IgD-negative memory B cell (primary cell): ENCODE results near the gene ADAMTS18. TPM values are rescaled to one million over a fixed set of nuclear protein-coding genes. Genes with fewer than 3 reads are reported as not detected.

Experiments
- H3K27ac Mint-ChIP-seq, 3 donors: one replicate each; pipeline ENCODE4 v1.8.0; 2020 to 2022; ENCODE audit warnings: mild to moderate bottlenecking in 3 of 3, mixed read lengths in 3 of 3, moderate library complexity in 1 of 3
- H3K27me3 Mint-ChIP-seq: one replicate; pipeline ENCODE4 v1.8.0; 2021; ENCODE audit warnings: mixed read lengths
- H3K36me3 Mint-ChIP-seq: one replicate; pipeline ENCODE4 v1.8.0; 2020; ENCODE audit warnings: mild to moderate bottlenecking, mixed read lengths
- H3K4me1 Mint-ChIP-seq, 3 donors: one replicate each; pipeline ENCODE4 v1.8.0; 2020 to 2022; ENCODE audit warnings: mixed read lengths in 3 of 3, mild to moderate bottlenecking in 1 of 3
- H3K4me3 Mint-ChIP-seq, 4 donors: one replicate each; pipeline ENCODE4 v1.8.0; 2020 to 2022; ENCODE audit warnings: mild to moderate bottlenecking in 4 of 4, mixed read lengths in 4 of 4, moderate library complexity in 3 of 4
- H3K9me3 Mint-ChIP-seq, 3 donors: one replicate each; pipeline ENCODE4 v1.8.0; 2020 to 2021; ENCODE audit warnings: mixed read lengths in 3 of 3, mild to moderate bottlenecking in 1 of 3
- polyA plus RNA-seq: library from polyadenylated mRNA; unstranded; fragments of 300-500 nt; fragmentation: Illumina TruSeq; gene quantifications from one replicate; pipeline ENCODE4 v1.2.3, GENCODE V29; 2021

ADAMTS18 gene
- polyA plus RNA-seq, 1 donor from 2014 or later = not detected

GRCh38 chr16:77422196-77422784, 12.5 kb downstream of the ADAMTS18 start:
- Mint-ChIP-seq H3K4me3 (no peak overlapping the region), H3K27me3 (peaks cover 2% of the 10 kb centered on the region), H3K9me3 (no peaks in the 10 kb centered on the region), H3K27ac (no peak overlapping the region), H3K36me3 (no peaks in the 10 kb centered on the region), H3K4me1 (peaks cover 0 to 2% (median 0%) of the 10 kb centered on the region in 3 donors)

DNA sequence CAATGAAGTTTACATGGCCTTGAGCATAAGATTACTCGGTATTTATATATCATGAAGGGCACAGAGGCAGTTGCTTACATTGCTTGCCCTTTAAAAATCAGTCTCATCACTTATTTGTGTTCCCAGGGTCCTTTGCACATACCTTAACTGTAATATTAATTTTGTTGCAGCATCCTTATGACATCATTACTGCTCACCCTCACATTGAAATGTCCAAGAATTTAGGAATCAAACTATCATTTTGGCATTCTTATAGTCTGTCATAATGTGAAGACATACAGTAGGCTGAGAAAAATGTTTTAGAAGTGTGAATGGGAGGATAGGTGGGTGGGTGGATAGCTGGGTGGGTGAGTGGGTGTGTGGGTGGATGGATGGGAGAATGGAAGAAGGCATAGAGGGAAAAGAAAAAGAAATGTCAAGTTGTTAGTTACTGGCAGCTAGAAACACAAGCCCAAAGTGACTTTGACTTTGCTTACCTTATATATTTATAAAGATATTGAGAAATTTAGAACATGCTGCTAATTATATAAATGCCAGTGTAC, 17.8 kb downstream of the ADAMTS18 start:
- Mint-ChIP-seq H3K27ac (no peak overlapping the region), H3K4me3 (no peak overlapping the region)

DNA sequence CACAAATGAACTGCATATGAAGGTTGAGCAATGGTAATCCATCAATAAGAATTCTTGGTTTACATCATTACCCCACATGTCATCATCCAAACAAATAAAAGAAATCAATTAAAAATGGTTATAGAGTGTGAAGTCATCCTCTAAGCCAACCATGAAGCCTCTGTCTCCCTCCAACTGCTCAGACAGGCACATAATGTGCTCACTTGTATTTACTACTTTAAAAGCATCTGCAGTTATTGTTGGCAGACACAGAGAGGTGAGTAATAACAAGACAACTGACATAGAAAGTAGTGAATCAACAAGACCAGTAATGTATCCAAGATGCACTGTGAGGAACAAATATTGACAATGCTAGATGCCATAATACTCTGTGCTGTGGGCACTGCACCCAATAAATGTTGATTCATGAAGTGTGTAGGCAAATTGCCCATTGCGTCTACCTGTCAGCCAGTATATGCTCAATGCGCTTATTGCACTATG, 20.0 kb downstream of the ADAMTS18 start:
- Mint-ChIP-seq H3K9me3 (peaks cover 2 to 6% (median 3%) of the 10 kb centered on the region in 3 donors), H3K36me3 (peaks cover 2% of the 10 kb centered on the region), H3K27ac (no peak overlapping the region), H3K27me3 (no peaks in the 10 kb centered on the region), H3K4me1 (peaks cover 0 to 2% (median 0%) of the 10 kb centered on the region in 3 donors), H3K4me3 (no peak overlapping the region)

More for the DNA sequence above, 17.8 kb downstream of the ADAMTS18 start:
- Mint-ChIP-seq H3K36me3 (peaks cover 2% of the 10 kb centered on the region), H3K27me3 (peaks cover 2% of the 10 kb centered on the region), H3K4me1 (peaks cover 0 to 2% (median 0%) of the 10 kb centered on the region in 3 donors), H3K9me3 (peaks cover 0 to 2% (median 2%) of the 10 kb centered on the region in 3 donors)

GRCh38 chr16:77410449-77410848, 24.4 kb downstream of the ADAMTS18 start:
- H3K27me3 Mint-ChIP-seq = no peaks in the 10 kb centered on the region
- no peaks in the 10 kb centered on the region for H3K36me3 Mint-ChIP-seq
- no peak overlapping the region for H3K4me3 Mint-ChIP-seq
- peaks cover 4 to 16% (median 6%) of the 10 kb centered on the region in 3 donors for H3K9me3 Mint-ChIP-seq
- no peaks in the 10 kb centered on the region for H3K4me1 Mint-ChIP-seq
- no peak overlapping the region for H3K27ac Mint-ChIP-seq

- Mint-ChIP-seq H3K9me3 (peaks cover 4 to 16% (median 6%) of the 10 kb centered on the region in 3 donors), H3K27me3 (peaks cover 2% of the 10 kb centered on the region), H3K4me1 (no peaks in the 10 kb centered on the region), H3K4me3 (no peak overlapping the region), H3K27ac (no peak overlapping the region), H3K36me3 (no peaks in the 10 kb centered on the region)
These were observed 25.5 kb downstream of the ADAMTS18 start for GRCh38 chr16:77409311-77409710.

- H3K27ac Mint-ChIP-seq = no peak overlapping the region
- no peaks in the 10 kb centered on the region for H3K4me1 Mint-ChIP-seq
- H3K36me3 Mint-ChIP-seq = no peaks in the 10 kb centered on the region
- peaks cover 4 to 16% (median 6%) of the 10 kb centered on the region in 3 donors for H3K9me3 Mint-ChIP-seq
- peaks cover 2% of the 10 kb centered on the region for H3K27me3 Mint-ChIP-seq
- no peak overlapping the region for H3K4me3 Mint-ChIP-seq
These were observed 26.2 kb downstream of the ADAMTS18 start for GRCh38 chr16:77408607-77409006.

- Mint-ChIP-seq H3K27ac (no peak overlapping the region), H3K4me3 (no peak overlapping the region), H3K4me1 (no peaks in the 10 kb centered on the region), H3K27me3 (peaks cover 2% of the 10 kb centered on the region), H3K9me3 (peaks cover 4 to 16% (median 4%) of the 10 kb centered on the region in 3 donors), H3K36me3 (no peaks in the 10 kb centered on the region)
These were observed 28.2 kb downstream of the ADAMTS18 start for GRCh38 chr16:77406680-77407079.

- H3K27ac Mint-ChIP-seq = no peak overlapping the region
- peaks cover 0 to 14% (median 7%) of the 10 kb centered on the region in 3 donors for H3K9me3 Mint-ChIP-seq
- peaks cover 4% of the 10 kb centered on the region for H3K27me3 Mint-ChIP-seq
- no peaks in the 10 kb centered on the region for H3K4me1 Mint-ChIP-seq
- H3K36me3 Mint-ChIP-seq = no peaks in the 10 kb centered on the region
- no peak overlapping the region for H3K4me3 Mint-ChIP-seq
These were observed 30.1 kb downstream of the ADAMTS18 start for GRCh38 chr16:77404775-77405174.

GRCh38 chr16:77403732-77404131, 31.1 kb downstream of the ADAMTS18 start:
- H3K4me3 Mint-ChIP-seq = no peak overlapping the region
- H3K27me3 Mint-ChIP-seq = peaks cover 4% of the 10 kb centered on the region
- no peak overlapping the region for H3K27ac Mint-ChIP-seq
- H3K36me3 Mint-ChIP-seq = no peaks in the 10 kb centered on the region
- H3K9me3 Mint-ChIP-seq = peaks cover 1 to 14% (median 7%) of the 10 kb centered on the region in 3 donors
- H3K4me1 Mint-ChIP-seq = no peaks in the 10 kb centered on the region

- peaks cover 1 to 10% (median 7%) of the 10 kb centered on the region in 3 donors for H3K9me3 Mint-ChIP-seq
- H3K27ac Mint-ChIP-seq = no peak overlapping the region
- peaks cover 6% of the 10 kb centered on the region for H3K27me3 Mint-ChIP-seq
- no peak overlapping the region for H3K4me3 Mint-ChIP-seq
- no peaks in the 10 kb centered on the region for H3K36me3 Mint-ChIP-seq
- H3K4me1 Mint-ChIP-seq = no peaks in the 10 kb centered on the region
These were observed 32.2 kb downstream of the ADAMTS18 start for GRCh38 chr16:77402672-77403071.

GRCh38 chr16:77402118-77402517, 32.7 kb downstream of the ADAMTS18 start:
- peaks cover 6% of the 10 kb centered on the region for H3K27me3 Mint-ChIP-seq
- H3K36me3 Mint-ChIP-seq = no peaks in the 10 kb centered on the region
- no peak overlapping the region for H3K27ac Mint-ChIP-seq
- peaks cover 1 to 7% (median 7%) of the 10 kb centered on the region in 3 donors for H3K9me3 Mint-ChIP-seq
- no peaks in the 10 kb centered on the region for H3K4me1 Mint-ChIP-seq
- H3K4me3 Mint-ChIP-seq = no peak overlapping the region

- Mint-ChIP-seq H3K4me3 (no peak overlapping the region), H3K27me3 (peaks cover 3% of the 10 kb centered on the region), H3K4me1 (no peaks in the 10 kb centered on the region), H3K9me3 (peaks cover 0 to 3% (median 1%) of the 10 kb centered on the region in 3 donors), H3K27ac (no peak overlapping the region), H3K36me3 (no peaks in the 10 kb centered on the region)
These were observed 35.3 kb downstream of the ADAMTS18 start for GRCh38 chr16:77399546-77399945.

- H3K36me3 Mint-ChIP-seq = no peaks in the 10 kb centered on the region
- H3K4me1 Mint-ChIP-seq = no peaks in the 10 kb centered on the region
- no peak overlapping the region for H3K4me3 Mint-ChIP-seq
- peaks cover 0 to 3% (median 1%) of the 10 kb centered on the region in 3 donors for H3K9me3 Mint-ChIP-seq
- H3K27me3 Mint-ChIP-seq = peaks cover 3% of the 10 kb centered on the region
- H3K27ac Mint-ChIP-seq = no peak overlapping the region
These were observed 35.8 kb downstream of the ADAMTS18 start for GRCh38 chr16:77399066-77399465.

DNA sequence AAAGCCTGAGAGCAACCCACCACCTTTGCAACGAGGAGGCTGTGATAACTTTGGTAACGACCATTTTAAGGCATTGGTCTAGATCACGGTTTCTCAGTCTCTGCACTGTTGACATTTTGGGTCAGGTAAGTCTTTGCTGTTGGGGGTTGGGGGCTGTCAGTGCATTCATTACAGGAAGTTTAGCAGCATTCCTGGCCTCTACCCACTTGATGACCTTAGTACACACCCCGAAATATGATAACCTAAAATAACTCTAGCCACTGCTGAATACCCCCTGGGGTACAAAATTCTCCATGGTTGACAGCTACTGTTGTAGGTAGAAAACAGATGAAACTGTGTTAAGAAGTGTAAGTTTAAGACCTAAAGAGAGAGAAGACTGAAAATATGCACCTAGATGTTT, 36.3 kb downstream of the ADAMTS18 start:
- H3K4me1 Mint-ChIP-seq = no peaks in the 10 kb centered on the region
- no peaks in the 10 kb centered on the region for H3K36me3 Mint-ChIP-seq
- no peak overlapping the region for H3K27ac Mint-ChIP-seq
- H3K4me3 Mint-ChIP-seq = no peak overlapping the region
- peaks cover 0 to 3% (median 1%) of the 10 kb centered on the region in 3 donors for H3K9me3 Mint-ChIP-seq
- H3K27me3 Mint-ChIP-seq = peaks cover 3% of the 10 kb centered on the region

DNA sequence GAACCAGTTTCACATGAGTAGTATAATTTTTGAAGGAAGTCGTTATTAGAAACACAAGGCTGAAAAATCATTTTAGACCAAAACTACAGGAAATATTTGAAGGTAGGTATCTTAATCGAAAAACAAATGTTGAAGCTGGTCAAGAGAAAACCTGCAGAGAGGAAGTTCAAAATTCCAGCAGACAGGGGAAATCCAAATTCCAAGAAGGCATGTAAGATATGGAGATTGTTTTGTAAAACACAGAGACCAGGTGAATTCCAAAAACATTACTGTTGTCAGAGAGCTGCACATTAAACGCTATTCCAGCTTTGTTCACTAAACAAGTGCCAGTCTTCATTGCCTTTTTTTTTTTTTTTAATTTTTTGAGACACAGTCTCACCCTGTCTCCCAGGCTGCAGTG, 38.4 kb downstream of the ADAMTS18 start:
- Mint-ChIP-seq H3K27ac (no peak overlapping the region), H3K4me3 (no peak overlapping the region)

GRCh38 chr16:77394699-77395098, 40.1 kb downstream of the ADAMTS18 start:
- Mint-ChIP-seq H3K27ac (no peak overlapping the region), H3K4me3 (no peak overlapping the region)

More for the DNA sequence above, 38.4 kb downstream of the ADAMTS18 start:
- Mint-ChIP-seq H3K36me3 (no peaks in the 10 kb centered on the region), H3K9me3 (peaks cover 1 to 5% (median 3%) of the 10 kb centered on the region in 3 donors), H3K27me3 (peaks cover 8% of the 10 kb centered on the region), H3K4me1 (no peaks in the 10 kb centered on the region)

More at GRCh38 chr16:77394699-77395098, 40.1 kb downstream of the ADAMTS18 start:
- H3K9me3 Mint-ChIP-seq = peaks cover 0 to 5% (median 1%) of the 10 kb centered on the region in 3 donors
- H3K27me3 Mint-ChIP-seq = peaks cover 7% of the 10 kb centered on the region
- H3K36me3 Mint-ChIP-seq = no peaks in the 10 kb centered on the region
- no peaks in the 10 kb centered on the region for H3K4me1 Mint-ChIP-seq
